Activated CD4-positive, alpha-beta T cell treated with anti-CD3 and anti-CD28 coated beads, Interleukin-2, amount 50 U/mL, for 4 hours (primary cell): Measurements from ENCODE around the gene ESPN.

Source experiments
- DNase-seq, 2 experiments: peaks; one replicate each; pipeline ENCODE4 v3.0.0-alpha.2; 2020

The ESPN gene

DNA sequence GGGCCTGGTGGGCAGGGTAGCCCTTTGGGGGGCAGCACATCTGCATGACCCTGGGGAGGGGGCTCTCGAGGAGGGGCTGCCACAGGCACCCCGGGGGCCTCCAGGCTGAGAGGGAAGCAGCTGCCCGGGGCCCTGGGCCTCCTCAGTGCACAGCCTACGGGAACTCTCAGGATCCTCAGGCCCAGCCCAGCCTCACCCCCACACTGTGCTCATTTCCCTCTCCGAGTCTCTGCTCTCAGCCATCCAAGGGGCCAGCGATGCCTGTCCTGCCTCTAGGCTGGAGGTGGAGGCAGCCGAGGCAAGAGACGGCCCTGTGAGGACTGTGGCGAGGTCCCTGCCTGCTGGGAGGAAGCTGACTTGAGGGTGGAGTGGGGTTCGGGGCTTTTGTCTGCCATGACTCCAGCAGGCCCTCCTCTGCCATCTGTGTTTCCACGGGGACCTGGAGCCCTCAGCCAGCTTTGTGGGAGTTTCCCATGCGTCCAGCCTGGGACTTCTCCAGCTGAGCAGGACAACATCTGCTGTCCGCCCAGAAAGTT lies 74.1 kb downstream of the ESPN start:
- no peak for DNase-seq

GRCh38 chr1:6499296-6499695 lies 74.7 kb downstream of the ESPN start:
- no peak for DNase-seq

DNA sequence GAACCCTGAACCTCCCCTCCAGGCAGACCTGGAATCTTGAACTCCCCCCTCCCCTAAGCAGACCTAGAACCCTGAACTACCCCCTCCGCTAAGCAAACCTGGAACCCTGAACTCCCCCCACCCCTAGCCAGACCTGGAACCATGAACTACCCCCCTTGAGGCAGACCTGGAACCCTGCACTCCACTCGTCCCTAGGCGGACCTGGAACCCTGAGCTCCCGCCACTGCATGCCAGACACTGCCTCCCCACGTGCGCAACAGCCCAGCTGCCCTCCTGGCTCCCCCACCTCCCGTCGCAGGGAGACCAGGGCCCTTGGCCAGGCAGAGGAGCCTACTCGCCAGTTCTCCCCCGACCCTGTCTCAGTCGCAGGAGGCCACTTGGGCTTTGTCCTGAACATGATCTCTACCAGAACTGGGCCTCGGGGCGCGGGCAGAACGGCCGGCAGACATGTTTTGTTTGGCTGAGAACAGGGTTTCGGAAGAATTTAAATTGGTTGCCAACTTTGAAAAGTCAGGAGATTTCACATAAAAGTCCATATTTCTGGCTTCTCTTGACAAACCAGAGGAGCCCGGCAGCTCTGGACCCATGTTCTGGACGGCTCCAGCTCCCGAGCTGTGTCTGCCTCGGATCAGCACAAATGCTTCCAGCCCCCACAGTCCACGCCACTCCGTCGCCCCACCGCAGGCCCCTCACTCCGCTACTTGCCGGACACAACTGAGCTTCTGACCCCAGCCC lies 76.1 kb downstream of the ESPN start:
- DNase-seq = no peak

DNA sequence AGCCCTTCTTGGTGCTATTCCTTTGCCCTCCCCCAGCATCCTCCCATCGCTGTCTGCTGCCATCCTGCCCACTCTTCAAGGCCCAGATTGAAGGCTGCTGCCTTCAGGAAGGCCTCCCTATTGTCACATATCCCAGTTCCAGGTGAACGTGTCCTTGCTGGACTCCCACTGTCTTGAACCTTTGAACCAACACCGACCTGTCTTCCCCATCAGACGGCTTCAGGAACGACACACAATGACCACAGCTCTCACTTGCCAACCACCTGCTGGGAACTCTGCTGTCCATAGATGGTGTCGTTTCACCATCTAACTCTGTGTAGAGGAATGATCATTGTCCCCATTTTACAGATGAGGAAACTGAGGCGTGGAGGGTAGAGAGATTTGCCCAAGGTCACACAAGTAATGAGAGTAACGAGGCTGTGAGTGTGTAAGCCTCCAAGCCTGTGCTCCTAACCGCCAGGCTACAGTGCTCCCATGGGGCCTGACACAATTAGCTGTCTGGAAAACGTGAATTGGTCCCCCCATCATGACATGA lies 76.8 kb downstream of the ESPN start:
- DNase-seq = no peak

GRCh38 chr1:6502000-6502891 lies 77.7 kb downstream of the ESPN start:
- DNase-seq = no peak

DNA sequence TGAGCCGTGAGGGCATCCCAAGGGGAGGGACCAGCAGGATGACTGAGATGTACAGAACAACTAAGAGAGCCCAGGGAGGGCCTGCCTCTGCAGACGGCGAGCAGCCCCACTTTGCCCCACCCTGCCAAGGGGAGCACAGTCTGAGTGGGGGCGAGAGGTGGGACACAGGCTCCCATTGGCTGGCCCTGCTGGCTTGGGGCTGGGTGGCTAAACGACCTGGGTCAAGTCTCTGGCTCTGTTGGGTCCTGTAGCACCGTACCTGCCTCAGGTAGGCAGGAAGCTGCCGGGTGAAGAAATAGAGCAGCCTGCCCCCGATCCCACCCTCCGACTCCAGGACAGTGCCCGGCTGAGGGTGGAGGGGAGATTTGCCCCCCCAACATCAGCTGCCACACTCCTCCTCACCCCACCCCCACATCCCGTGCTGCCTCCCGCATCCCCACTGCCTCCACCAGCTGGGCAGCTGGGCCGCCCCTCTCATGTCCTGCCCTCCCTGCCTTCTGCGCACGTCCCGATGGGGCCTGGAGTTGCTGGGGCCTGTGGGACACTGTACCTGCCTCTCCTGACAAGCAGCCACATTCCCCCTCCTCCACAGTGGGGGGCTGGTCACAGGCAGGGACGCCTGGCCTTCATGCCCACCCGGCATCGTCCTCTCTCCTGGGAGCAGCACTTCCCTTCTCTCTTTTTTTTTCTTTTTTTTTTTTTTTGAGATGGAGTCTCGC lies 79.5 kb downstream of the ESPN start:
- no peak for DNase-seq

DNA sequence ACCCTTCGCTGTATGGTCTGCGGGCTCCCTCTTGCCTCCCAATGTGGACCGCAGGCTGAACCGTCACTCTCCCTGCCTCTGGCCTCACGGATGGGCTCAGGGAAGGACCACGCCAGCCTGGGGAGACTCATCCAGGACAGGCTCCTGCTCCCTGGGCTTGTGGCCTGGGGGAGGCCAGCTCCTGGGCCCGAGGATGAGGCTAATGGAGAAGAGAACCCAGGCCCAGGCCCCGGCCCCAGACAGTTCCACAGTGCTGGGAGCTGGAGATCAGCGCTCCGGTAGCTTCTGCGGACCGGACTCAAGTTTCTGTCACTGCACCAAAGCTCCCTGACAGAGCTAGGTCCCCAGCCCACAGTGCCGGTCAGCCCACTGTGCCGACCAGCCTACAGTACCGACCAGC lies 80.3 kb downstream of the ESPN start:
- no peak for DNase-seq

- DNase-seq = no peak
These were observed 81.0 kb downstream of the ESPN start for GRCh38 chr1:6505367-6506209.

- no peak for DNase-seq
These were observed 81.8 kb downstream of the ESPN start for GRCh38 chr1:6506210-6507036.

DNA sequence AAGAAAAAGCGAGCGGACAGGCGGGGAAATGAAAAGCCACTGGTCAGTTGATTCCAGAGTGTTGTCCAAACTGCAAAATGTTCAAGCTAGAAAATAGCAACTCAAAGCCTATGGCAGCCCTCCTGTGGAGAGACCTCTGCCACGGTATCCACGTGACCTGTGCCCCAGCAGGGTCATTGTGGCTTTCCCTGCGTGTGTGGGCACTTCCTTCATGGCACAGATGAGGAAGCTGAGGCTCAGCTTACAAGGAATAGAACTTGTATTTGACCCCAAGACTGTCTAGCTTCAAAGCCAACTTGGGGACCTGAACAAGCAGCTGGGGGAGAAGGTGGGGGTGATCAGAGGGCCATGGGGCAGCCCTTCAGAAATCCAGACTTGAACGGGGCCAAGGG lies 82.5 kb downstream of the ESPN start:
- no peak for DNase-seq

DNA sequence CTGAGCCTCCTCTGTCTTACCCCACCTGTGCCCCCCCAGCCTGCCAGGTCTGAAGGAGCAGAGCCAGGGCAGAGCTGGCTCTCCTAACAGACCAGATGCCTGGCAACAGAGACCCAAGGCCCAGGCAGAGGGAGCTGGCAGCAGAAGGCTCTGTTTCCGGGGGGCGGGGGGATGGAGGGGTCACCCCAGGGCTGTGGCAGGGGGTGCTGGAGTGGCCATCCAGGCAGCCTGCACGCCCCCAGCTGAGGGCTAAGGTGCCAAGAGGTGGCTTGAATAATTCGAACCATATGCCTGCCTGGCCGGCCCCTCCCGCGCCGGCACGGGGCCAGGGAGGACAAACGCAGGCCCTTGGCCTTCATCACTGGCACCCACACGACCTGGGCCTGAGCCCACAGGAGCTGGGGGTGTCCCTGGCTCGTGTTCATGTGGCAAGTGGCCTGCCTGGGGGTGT lies 82.9 kb downstream of the ESPN start:
- no peak for DNase-seq

DNA sequence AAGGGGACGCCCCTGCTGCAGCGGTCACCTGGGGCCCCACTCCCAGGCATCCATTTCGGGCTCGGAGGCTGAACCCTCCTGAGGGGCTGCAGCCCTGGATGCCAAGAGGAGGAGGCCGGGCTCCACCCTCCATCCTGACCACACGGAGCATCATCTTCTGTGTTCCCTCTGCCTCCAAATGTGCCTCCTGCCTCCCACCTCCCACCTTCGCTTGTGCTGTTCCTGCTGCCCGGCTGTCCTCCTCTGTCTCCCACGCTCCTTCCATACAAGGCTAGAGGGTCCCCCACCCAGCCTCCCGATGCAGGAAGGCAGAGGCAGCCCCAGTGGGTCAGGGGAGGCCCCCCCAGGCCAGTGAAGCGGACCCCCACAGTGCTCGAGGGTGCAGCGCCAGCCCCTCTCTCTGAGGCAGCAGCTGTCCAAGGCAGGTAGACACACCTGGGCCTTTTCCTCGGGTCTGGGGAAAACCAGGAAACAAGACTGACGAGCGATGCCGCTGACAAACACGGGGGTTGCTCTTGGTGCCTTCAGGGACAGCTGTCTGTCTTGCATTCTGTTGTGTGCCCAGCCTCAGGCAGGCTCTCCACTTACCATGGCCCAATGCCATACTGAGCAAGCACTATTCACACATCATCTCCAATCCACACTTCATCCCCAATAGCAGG lies 83.7 kb downstream of the ESPN start:
- no peak for DNase-seq

GRCh38 chr1:6508816-6509189 lies 84.2 kb downstream of the ESPN start:
- DNase-seq = no peak

- no peak for DNase-seq
These were observed 84.8 kb downstream of the ESPN start for GRCh38 chr1:6509220-6509918.

GRCh38 chr1:6509919-6510291 lies 85.3 kb downstream of the ESPN start:
- DNase-seq = no peak

DNA sequence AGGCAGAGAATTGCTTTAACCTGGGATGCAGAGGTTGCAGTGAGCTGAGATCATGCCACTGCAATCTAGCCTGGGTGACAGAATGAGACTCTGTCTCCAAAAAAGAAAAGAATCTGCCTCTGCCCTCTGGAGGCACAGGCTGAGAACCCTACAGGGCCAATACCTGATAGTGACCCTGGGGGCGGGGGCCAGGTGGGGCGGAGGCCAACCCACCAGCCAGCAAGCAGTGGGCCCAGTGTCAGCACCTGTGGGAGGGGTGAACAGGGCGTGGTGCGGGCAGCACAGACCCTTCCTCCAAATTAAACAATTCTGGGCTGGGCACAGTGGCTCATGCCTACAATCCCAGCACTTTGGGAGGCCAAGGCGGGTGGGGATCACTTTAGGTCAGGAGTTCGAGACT lies 85.9 kb downstream of the ESPN start:
- no peak for DNase-seq
